NCI-H2029 (cell line): Measurements from ENCODE around the gene KIAA1614.

Experiments used
- DNase-seq: peaks from one replicate; lab custom pipeline; 2025; lab: John Stamatoyannopoulos, UW

KIAA1614 gene

GRCh38 chr1:180924939-180925338 lies 12.2 kb downstream of the KIAA1614 start:
- no peak for DNase-seq

DNA sequence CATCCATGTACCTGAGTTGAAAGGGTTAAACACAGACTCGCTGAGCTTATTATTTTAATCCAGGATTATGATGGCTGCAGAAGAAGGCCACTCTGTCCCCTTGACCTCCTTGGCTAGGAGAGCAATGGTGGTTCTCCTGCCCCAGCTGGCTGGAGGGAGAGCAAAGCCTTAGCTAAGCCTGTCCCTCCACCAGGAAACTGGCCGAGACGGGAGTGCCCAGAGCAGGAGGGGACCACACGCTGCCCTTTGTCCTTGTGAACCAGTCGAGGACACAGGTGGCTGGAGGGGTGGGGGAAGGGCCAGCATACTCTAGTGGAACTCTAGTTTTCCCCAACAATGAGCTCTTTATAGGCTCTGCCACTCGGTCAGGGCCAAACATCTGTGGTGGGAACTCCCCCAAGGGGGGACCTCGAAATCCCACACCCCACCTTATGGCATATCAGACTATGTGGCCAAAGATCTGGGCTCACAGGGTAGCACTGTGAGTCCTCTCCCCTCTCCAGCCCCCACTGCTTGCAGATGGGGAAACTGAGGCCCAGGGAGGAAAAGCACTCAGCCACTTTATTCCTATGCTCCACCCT lies 12.9 kb downstream of the KIAA1614 start:
- no peak for DNase-seq

GRCh38 chr1:180926164-180926981 lies 13.7 kb downstream of the KIAA1614 start:
- DNase-seq: peak; percentile 16

- DNase-seq: peak; percentile 44
Observed at GRCh38 chr1:180927348-180927747, 14.7 kb downstream of the KIAA1614 start.

DNA sequence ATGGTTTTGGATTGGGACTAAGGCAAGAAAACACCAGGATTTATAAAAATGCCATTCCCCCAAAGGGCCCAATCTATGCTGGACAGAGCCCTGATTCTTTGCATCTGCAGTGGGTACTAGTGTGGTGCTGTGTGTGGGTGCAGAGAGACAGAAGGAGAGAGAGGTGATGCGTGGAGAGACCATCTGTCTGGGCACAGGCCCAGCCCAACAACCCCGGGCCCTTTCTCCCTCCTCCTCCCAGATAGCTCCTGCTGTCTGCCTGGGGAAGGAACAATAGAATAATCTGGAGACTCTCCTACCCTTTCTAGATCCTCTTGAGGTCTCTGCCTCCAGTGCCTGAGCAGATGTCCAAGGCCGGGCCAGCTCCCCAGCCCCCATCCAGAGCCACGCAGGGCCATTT lies 15.1 kb downstream of the KIAA1614 start:
- DNase-seq: peak; percentile 19

DNA sequence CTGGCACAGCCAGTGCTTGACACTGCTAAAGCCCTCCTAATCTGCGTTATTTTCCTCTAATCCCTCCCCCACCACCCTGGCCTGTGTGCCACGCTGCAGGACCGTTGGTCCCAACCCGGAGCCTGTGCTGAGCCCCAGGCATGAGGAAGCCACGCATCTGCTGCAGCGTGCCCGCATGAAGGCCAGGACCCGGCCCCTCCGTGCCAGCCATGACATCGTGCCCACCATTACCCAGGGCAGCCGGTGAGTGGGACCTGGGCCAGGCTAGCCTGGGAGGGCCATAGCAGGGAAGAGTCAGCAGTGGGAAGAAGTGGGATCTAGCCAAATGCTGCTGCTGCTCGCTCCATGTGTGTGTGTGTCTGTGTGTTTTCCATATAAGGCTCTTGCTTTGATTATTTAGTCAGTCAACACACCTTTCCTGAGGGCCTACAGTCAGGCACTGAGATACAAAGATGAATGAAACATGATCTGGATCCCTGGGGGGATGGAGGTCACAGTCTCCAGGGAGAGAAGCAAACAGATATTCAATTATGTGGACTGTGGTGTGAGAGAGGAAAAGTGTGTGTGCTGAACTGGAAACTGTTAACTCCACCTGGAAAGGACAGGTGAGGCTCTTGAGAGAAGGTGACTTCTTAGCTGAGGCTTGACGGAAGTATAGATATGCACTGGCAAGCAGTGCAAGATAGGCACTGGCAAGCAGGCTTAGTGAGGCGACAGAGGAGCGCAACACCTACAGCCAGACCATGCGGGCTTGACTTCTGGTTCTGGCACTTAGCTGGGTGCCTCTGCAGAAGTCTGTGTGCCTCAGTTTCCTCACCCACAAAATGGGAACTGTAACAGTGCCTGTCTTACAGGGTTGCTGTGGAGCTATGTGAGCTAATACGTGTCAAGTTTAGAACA lies 15.9 kb downstream of the KIAA1614 start:
- peak; percentile 69 for DNase-seq

- DNase-seq: no peak
Observed at GRCh38 chr1:180929389-180929788, 16.7 kb downstream of the KIAA1614 start.

DNA sequence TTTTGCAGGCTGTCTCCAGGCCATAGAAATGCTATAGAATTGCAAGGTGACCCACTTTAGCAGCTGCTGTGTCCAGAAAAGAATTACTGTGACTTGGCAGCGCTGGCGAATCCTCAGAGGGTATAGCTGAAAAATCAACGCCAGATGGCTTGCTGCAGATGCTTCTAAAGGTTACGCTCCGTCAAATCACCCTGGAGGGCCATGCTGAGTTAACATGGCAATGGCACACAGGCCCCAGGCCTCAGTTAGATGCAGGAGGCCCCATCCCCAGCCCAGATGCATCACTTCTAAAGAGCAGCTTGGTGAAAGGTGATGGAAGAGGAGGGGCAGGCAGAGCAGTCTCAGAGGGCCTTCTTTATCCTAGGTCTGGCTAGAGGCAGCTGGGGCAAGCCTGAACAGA lies 18.0 kb downstream of the KIAA1614 start:
- DNase-seq: no peak

GRCh38 chr1:180931529-180931928 lies 18.8 kb downstream of the KIAA1614 start:
- no peak for DNase-seq

DNA sequence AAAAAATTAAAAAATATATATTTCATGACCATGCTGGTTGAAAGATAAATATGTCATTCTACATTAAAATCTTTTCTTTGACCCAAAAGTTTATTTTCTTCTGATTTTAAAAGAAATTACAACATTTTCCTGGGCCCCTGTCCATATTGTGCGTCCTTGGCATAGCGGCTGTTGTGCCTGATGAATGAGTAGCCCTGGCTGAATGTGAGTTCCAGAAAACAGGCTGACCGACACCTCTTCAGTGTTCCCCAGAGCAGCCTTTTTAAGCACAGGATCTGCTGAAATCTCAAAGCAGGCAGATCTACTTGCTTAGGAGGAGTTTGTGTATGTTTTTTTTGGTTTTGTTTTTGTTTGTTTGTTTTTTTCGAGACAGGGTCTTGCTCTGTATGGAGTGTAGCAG lies 19.7 kb downstream of the KIAA1614 start:
- DNase-seq: no peak

DNA sequence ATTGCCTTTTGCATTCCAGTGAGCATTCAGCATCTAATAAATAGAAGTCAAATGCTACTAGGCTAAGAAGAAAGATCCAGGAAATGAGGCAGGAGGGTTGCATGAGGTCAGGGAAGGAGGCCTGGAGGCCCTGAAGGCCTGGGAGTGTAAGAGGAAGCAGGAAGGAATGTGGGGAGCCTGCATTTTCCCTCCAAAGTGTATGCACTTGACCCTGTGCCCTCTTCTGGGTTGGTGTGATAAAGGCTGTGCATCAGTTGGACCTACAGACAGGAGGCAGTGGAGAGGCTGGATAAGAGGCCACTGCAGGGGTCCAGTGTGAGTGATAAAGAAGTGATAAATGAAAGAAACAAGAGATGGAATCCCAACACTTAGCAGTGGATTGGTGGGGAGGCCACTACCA lies 20.4 kb downstream of the KIAA1614 start:
- DNase-seq: no peak

GRCh38 chr1:180934563-180934962 lies 21.9 kb downstream of the KIAA1614 start:
- no peak for DNase-seq

DNA sequence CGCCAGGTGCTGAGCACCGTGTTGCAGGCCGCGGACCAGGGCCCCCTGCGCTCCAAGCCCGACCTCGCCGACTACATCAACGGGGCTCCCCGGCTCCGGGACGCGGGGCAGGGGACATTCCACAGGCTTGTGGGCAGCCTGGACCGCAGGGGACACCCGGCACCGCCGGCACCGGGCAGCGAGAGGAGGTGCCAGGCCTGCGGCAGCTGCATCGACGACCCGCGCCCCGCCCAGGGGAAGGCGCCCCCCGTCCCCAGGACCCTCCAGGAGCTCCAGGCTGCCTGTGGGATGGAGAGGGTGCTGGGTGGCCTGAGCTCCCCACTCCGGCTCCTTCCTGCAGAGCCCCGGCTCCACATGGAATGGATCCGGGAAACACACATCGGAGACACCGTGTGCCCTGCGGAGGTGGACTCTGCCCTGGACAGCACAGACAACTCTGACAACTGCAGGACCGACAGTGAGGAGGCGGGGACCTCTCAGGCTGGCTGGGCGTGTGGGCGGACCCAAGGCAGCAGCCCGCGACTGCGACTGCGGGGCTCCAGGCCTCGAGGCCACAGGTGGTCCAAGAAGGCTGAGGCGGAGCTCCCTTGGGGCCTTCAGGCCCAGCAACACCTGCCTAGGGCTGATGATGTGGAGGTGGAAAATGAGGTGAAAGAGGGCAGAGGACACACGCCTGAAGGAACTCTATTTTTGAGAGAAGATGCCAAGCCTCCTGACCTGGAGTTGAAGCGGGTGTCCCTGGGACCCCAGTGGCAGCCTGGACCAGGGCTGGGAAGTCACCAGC lies 22.8 kb downstream of the KIAA1614 start:
- DNase-seq: no peak

GRCh38 chr1:180936110-180937011 lies 23.7 kb downstream of the KIAA1614 start:
- no peak for DNase-seq

GRCh38 chr1:180937012-180937372 lies 24.3 kb downstream of the KIAA1614 start:
- no peak for DNase-seq

- DNase-seq: no peak
Observed at GRCh38 chr1:180937624-180938225, 25.0 kb downstream of the KIAA1614 start.

DNA sequence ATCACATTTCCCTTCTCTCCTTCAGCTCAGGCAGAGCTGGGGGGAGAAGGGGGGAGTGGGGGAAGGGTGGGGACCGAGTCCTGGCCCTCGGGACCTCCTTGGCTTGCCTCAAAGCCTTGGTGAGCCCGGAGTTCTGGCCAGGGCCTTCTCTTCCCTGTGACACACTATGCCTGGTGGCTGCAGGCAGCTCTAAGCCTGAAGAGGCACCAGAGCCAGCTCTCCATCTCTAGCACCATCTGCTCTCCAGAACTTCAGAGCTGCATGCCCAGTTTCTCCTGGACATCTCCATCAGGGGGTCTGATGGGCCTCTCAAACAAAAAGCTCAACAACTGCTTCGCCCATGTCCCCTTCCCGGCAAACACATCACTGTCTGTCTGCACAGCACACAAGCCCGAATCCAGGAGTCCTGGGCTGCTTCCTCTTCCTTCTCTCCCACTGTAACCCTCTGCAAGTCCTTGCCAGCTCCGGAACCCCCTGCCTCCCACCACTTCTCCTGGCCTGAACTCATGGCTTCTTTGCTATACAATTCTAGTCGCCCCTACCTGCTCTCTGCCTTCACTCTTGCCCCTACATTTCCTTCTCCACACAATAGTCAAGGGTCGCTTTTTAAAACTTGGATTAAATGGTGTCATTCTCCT lies 26.5 kb downstream of the KIAA1614 start:
- DNase-seq: no peak

DNA sequence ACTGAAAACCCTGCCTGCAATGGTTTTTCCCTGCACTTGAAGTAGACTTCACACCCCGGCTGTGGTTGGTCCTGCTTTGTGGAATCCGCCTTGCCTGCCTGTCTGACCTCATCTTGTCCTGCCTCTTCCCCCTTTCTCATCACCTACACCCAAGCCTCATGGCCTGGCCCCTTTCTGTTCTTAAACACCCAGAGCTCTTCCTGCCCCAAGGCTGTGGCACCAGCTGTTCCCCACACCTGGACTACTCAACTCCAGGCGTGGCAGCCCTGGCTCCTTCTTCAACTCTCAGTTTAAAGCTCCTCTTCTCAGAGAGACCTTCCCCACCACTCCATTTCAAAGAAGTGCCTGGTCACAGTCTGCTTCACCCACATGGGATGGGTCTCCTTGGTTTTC lies 27.0 kb downstream of the KIAA1614 start:
- no peak for DNase-seq

DNA sequence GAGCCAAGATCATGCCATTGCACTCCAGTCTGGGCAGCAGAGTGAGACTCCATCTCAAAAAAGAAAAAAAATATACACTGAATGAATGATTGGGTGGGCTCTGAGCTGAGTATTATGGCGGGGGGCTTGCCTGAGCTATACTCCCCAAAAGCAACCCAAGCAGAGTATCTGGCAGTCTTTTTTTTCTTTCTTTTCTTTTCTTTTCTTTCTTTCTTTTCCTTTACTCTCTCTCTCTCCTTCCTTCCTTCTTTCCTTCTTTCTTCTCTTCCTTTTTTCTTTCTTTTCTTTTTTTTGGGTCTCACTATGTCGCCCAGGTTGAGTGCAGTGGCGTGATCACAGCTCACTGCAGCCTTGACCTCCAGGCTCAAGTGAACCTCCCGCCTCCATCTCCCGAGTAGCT lies 27.7 kb downstream of the KIAA1614 start:
- no peak for DNase-seq
